Left lung (tissue), 10 donors: ENCODE results near the gene ATP6V0C. TPM values are rescaled to one million over a fixed set of nuclear protein-coding genes. Genes with fewer than 3 reads are reported as not detected.

Source experiments
- ATAC-seq: fragments of 200-7000 bp; cut with Tn5 transposase; one replicate; pipeline ENCODE4 v1.9.1; 2020; ENCODE audit warnings: moderate library complexity
- DNase-seq, 4 donors: peaks; one replicate each; pipeline ENCODE4 v3.0.0-alpha.2; 2013 to 2020
- H3K27ac ChIP-seq, 2 donors: fragments of 200-600 bp; sonication (generic) in 1 of 2; one replicate each; pipeline versions ENCODE4 v1.5.0 to v1.8.0; 2020 to 2021
- H3K27me3 ChIP-seq, 2 donors: fragments of 200-600 bp; sonication (generic) in 1 of 2; one replicate each; pipeline versions ENCODE4 v1.5.0 to v1.8.0; 2020 to 2021
- H3K36me3 ChIP-seq, 2 donors: fragments of 200-600 bp; sonication (generic) in 1 of 2; one replicate each; pipeline versions ENCODE4 v1.5.0 to v1.8.0; 2020 to 2021
- H3K4me1 ChIP-seq, 2 donors: fragments of 200-600 bp; one replicate each; pipeline ENCODE4 v1.8.0; 2021
- H3K4me3 ChIP-seq, 2 donors: fragments of 200-600 bp; sonication (generic) in 1 of 2; one replicate each; pipeline versions ENCODE4 v1.5.0 to v1.8.0; 2020 to 2021; ENCODE audit warnings: mild to moderate bottlenecking in 1 of 2
- H3K9me3 ChIP-seq, 2 donors: fragments of 200-600 bp; sonication (generic) in 1 of 2; one replicate each; pipeline versions ENCODE4 v1.5.0 to v1.8.0; 2020 to 2021
- intact Hi-C, 2 donors: fragments of 100-400 bp; cut with DNase I; formaldehyde crosslinking; loops; one replicate each; pipeline versions ENCODE4 v1.11.2 to v1.14.2; 2022
- polyA plus RNA-seq, 6 donors: library from polyadenylated mRNA; unstranded; fragments of 120-200 nt; gene quantifications; one replicate each; pipeline ENCODE4 v1.2.1, GENCODE V29; 2013; ENCODE audit not compliant: insufficient read length in 6 of 6
- total RNA-seq, 2 donors: library from RNA; stranded (reverse); fragmentation: NEBNext Ultra II Directional; extraction: Animal tissue kit (Norgen Biotek cat#: 25700); gene quantifications; one replicate each; pipeline ENCODE4 v1.2.1, GENCODE V29; 2021
- TF ChIP-seq, protein P1 (sequence below), 2 donors: fragments of 200-600 bp; sonication (generic) in 1 of 2; IDR thresholded peaks; one replicate each; pipeline versions ENCODE4 v1.5.0 to v1.8.0; 2021; ENCODE audit warnings: antibody characterized with exemption in 2 of 2
- donor health status: DM: no; HTN: yes; CAD: no.
- donor health status: DM: no; HTN: no; CAD: no.

The ATP6V0C gene
- total and polyA plus RNA-seq, 8 donors = 76.6 to 333 (median 102) TPM

DNA sequence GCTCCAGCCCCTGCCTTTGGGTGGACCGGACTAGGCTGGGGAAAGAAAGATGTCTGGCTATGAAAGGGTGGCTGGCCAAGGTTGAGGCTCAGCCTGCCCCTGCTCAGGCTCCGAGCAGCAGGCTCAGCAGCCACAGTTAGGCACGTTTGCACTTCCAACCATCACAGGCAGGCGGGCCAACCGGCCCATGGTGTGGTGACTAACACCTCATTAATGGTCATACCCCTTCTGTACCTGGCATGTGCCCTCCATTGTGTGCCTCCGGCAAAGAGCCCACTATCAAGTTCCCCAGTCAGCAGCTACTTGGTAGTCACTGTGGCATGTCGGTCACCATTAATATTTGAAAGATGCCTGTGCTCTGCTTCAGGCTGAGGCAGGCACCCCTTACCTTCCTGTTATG is 32.1 kb upstream of the ATP6V0C start:
- DNase-seq (no peak), ATAC-seq (no peak)
- peak overlapping the region; percentile 4 to 44 for H3K27ac ChIP-seq
- no peaks in the 10 kb centered on the region for H3K9me3 ChIP-seq
- H3K4me1 ChIP-seq = peaks cover 33 to 68% of the 10 kb centered on the region in 2 donors
- H3K27me3 ChIP-seq = no peaks in the 10 kb centered on the region
- TF ChIP-seq, protein P1, sequence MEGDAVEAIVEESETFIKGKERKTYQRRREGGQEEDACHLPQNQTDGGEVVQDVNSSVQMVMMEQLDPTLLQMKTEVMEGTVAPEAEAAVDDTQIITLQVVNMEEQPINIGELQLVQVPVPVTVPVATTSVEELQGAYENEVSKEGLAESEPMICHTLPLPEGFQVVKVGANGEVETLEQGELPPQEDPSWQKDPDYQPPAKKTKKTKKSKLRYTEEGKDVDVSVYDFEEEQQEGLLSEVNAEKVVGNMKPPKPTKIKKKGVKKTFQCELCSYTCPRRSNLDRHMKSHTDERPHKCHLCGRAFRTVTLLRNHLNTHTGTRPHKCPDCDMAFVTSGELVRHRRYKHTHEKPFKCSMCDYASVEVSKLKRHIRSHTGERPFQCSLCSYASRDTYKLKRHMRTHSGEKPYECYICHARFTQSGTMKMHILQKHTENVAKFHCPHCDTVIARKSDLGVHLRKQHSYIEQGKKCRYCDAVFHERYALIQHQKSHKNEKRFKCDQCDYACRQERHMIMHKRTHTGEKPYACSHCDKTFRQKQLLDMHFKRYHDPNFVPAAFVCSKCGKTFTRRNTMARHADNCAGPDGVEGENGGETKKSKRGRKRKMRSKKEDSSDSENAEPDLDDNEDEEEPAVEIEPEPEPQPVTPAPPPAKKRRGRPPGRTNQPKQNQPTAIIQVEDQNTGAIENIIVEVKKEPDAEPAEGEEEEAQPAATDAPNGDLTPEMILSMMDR (IDR thresholded peaks at IDR 0.05) = no peak
- peaks cover 0 to 5% of the 10 kb centered on the region in 2 donors for H3K36me3 ChIP-seq
- intact Hi-C loops = no loop called here
- no peak overlapping the region for H3K4me3 ChIP-seq

DNA sequence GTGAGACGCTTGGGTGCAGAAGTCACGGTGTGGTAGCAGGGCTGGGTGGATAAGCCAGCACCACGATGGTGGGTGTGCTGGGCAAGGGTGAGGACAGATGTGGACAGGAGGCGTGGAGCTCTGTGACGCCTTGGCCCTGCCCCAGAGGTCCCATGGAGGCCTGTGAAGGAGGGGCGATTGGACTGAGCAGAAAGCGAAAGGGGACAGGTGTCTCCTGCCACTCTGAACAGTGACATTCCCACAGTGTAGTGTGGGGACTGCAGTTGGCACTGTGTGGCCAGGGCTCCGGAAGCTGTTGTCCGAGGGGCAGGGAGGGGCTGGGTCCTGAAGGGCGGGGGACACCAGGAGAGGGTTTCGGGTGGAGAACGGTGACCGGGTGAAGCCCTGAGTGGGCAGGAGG is 31.5 kb upstream of the ATP6V0C start:
- no peak overlapping the region for H3K27ac ChIP-seq
- peaks cover 0 to 5% of the 10 kb centered on the region in 2 donors for H3K36me3 ChIP-seq
- ATAC-seq (no peak), DNase-seq (no peak)
- H3K4me1 ChIP-seq = peaks cover 37 to 68% of the 10 kb centered on the region in 2 donors
- no peaks in the 10 kb centered on the region for H3K9me3 ChIP-seq
- TF ChIP-seq, protein P1 (IDR thresholded peaks at IDR 0.05) = no peak
- no peak overlapping the region for H3K4me3 ChIP-seq
- intact Hi-C loops = no loop called here
- H3K27me3 ChIP-seq = no peaks in the 10 kb centered on the region

DNA sequence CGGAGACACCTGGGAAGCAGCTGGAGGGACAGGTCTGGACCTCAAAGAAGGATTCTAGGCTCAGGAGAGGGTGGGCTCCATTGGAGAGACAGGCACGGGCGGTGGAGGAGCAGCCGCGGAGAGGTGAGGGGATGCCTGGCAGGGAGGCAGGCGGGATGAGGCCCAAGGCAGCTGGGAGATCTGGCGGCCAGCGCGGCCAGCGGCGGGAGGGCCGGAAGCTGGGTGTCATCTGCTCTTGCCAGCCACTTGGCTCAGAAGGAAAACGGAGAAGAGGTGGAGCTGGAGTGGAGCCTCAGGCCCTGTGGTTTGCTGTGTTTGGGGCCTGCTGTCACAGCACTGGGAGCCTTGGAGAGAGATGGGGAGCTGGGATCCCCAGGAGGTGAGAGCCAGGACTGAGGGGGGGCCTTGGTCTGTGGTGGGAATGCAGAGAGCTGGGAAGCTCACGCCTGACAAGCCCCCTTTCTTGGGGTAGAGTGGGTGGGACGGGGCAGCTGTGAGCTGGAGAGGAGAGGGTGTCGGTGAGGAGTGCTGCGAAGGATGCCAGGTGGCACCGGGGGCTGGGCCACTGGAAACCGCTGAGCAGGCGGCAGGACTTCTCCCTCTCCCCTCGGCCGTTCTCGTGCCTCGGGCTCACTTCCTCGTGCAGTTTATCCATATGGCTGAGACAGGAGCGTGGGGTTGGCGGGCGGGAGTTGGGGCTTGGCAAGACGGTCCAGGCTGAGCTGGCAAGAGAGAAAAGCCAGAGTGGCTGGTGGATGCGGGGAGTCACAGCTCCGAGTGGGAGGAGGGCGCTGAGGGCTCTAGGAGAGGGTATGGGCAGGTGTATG is 30.8 kb upstream of the ATP6V0C start:
- TF ChIP-seq, protein P1 (IDR thresholded peaks at IDR 0.05) = no peak
- no peaks in the 10 kb centered on the region for H3K9me3 ChIP-seq
- H3K27ac ChIP-seq = peak overlapping the region in 1 of 2 donors; percentile 45
- peak; percentile 35 for ATAC-seq
- H3K36me3 ChIP-seq = peaks cover 0 to 5% of the 10 kb centered on the region in 2 donors
- H3K4me1 ChIP-seq = peaks cover 34 to 68% of the 10 kb centered on the region in 2 donors
- intact Hi-C loops = no loop called here
- H3K27me3 ChIP-seq = no peaks in the 10 kb centered on the region
- no peak overlapping the region for H3K4me3 ChIP-seq
- peak in 1 of 4 donors; percentile 77 for DNase-seq

DNA sequence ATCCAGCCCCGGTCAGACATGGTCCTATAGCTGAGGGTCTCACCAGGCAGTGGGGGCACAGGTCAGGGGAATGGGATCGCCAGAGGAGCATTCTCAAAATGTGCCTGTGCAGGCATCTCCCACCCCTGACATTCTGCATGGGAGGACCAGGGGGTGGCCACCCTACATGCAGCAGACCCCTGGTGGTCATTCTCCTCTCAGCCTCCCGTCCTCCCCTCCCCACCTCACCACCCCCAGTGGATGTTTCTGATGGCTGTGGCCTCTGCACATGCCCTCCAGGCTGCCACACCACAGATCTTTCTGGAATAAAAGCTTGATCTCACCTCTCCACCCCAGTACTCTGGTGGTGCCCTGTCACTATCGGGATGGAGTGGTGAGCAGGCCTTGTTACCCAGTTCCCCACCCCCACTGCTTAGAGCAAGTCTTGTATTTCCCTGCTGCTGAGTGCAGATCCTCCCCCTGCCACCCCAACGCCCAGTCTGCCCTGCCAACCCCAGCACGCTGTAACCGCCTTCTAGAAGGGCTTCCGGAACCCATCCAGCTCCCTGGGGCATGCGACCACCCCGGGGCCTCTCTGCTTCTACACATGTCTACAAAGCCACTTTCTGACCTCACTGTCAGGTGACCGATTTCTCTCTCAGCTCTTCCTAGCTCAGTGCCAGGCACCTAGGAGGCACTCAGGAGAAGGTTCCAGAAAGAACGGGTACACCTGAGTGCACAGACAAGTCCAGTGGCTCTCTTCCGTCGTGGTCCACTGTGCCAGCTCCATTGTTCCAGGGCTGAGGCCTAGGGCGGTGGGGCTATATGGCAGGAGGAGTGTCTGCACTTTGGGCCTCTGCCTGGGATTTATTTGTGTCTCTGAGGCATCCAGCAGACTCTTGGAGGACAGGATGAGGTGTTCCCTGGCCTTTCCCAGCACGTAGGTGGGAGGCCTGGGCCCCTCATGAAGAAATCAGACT is 29.5 kb upstream of the ATP6V0C start:
- no peak for DNase-seq
- intact Hi-C loops = no loop called here
- Histone ChIP-seq H3K27me3 (no peaks in the 10 kb centered on the region), H3K4me1 (peaks cover 29 to 73% of the 10 kb centered on the region in 2 donors), H3K9me3 (no peaks in the 10 kb centered on the region), H3K36me3 (peaks cover 0 to 5% of the 10 kb centered on the region in 2 donors), H3K4me3 (no peak overlapping the region), H3K27ac (no peak overlapping the region)
- no peak for ATAC-seq
- TF ChIP-seq, protein P1 (IDR thresholded peaks at IDR 0.05) = no peak
